OCI-LY1 (cell line): ENCODE results near the gene C2CD2L.

Experiments used
- H2AFZ ChIP-seq: fragments of 200-600 bp; sonication (generic), shearing (Covaris generic); 2 replicates; pipeline ENCODE4 v1.6.0; 2014; ENCODE audit warnings: antibody characterized with exemption, mild to moderate bottlenecking, low read length
- H3F3A ChIP-seq: fragments of 200-600 bp; sonication (generic), shearing (Covaris generic); 2 replicates; pipeline ENCODE4 v1.6.0; 2014; ENCODE audit warnings: mild to moderate bottlenecking, antibody characterized with exemption, low read length, moderate library complexity; ENCODE audit not compliant: insufficient read depth
- H3K27ac ChIP-seq: fragments of 200-600 bp; sonication (generic); 2 replicates; pipeline ENCODE4 v1.5.1; 2014; ENCODE audit warnings: low read length, mixed run types, mild to moderate bottlenecking, low read depth; ENCODE audit not compliant: poor library complexity, severe bottlenecking
- H3K27me3 ChIP-seq: fragments of 200-600 bp; sonication (generic); 2 replicates; pipeline ENCODE4 v1.6.0; 2014; ENCODE audit warnings: antibody characterized with exemption, mild to moderate bottlenecking, low read length, moderate library complexity; ENCODE audit not compliant: insufficient read depth
- H3K36me3 ChIP-seq: fragments of 200-600 bp; sonication (generic); 2 replicates; pipeline ENCODE4 v1.6.1; 2014; ENCODE audit warnings: mild to moderate bottlenecking, antibody characterized with exemption, low read length, moderate library complexity, mixed read lengths; ENCODE audit not compliant: insufficient read depth
- H3K4me1 ChIP-seq: fragments of 200-600 bp; sonication (generic); 2 replicates; pipeline ENCODE4 v1.5.1; 2014; ENCODE audit warnings: mild to moderate bottlenecking, low read length, moderate library complexity; ENCODE audit not compliant: insufficient read depth, severe bottlenecking
- H3K4me2 ChIP-seq: fragments of 200-600 bp; sonication (generic), shearing (Covaris generic); 2 replicates; pipeline ENCODE4 v1.6.1; 2014; ENCODE audit warnings: low read length
- H3K4me3 ChIP-seq: fragments of 200-600 bp; sonication (generic); 2 replicates; pipeline ENCODE4 v1.5.1; 2014; ENCODE audit warnings: low read length, low read depth, mild to moderate bottlenecking, mixed read lengths; ENCODE audit not compliant: poor library complexity, severe bottlenecking
- H3K79me2 ChIP-seq: fragments of 200-600 bp; shearing (Covaris generic); 2 replicates; pipeline ENCODE4 v1.6.1; 2016; ENCODE audit warnings: mixed run types, low read length, mixed read lengths; ENCODE audit not compliant: insufficient read depth
- H3K9ac ChIP-seq: fragments of 200-600 bp; sonication (generic), shearing (Covaris generic); 2 replicates; pipeline ENCODE4 v1.6.1; 2014; ENCODE audit warnings: mild to moderate bottlenecking, low read length, mixed read lengths
- H3K9me2 ChIP-seq: fragments of 200-600 bp; sonication (generic), shearing (Covaris generic); 2 replicates; pipeline ENCODE4 v1.6.1; 2014; ENCODE audit warnings: low read depth, mild to moderate bottlenecking, low read length, mixed read lengths
- H3K9me3 ChIP-seq: fragments of 200-600 bp; shearing (Covaris generic); 2 replicates; pipeline ENCODE4 v1.6.1; 2014; ENCODE audit warnings: low read length, mixed read lengths
- H4K20me1 ChIP-seq: fragments of 200-600 bp; sonication (generic), shearing (Covaris generic); 2 replicates; pipeline ENCODE4 v1.6.0; 2016; ENCODE audit warnings: mild to moderate bottlenecking, low read length; ENCODE audit not compliant: insufficient read depth
- CTCF ChIP-seq: fragments of 200-600 bp; sonication (generic), shearing (Covaris generic); IDR thresholded peaks from 2 replicates; pipeline ENCODE4 v1.5.1; 2017; ENCODE audit warnings: mild to moderate bottlenecking, antibody characterized with exemption, low read length, moderate library complexity, mixed read lengths
- EZH2 ChIP-seq: fragments of 200-600 bp; sonication (generic), shearing (Covaris generic); IDR thresholded peaks from 2 replicates; pipeline ENCODE4 v1.8.0; 2017; ENCODE audit warnings: borderline replicate concordance, mixed run types, mild to moderate bottlenecking, antibody characterized with exemption, low read length, moderate library complexity, mixed read lengths

Gene C2CD2L

GRCh38 chr11:119077839-119078238 lies 29.3 kb upstream of the C2CD2L start:
- Histone ChIP-seq H3K9me2 (no peaks in the 10 kb centered on the region), H3K36me3 (peaks cover 70% of the 10 kb centered on the region), H3K27me3 (no peaks in the 10 kb centered on the region), H3K4me2 (no peak overlapping the region), H2AFZ (no peak overlapping the region), H3K27ac (no peak overlapping the region), H3F3A (no peaks in the 10 kb centered on the region), H3K4me3 (no peak overlapping the region), H3K9ac (no peak overlapping the region), H4K20me1 (no peaks in the 10 kb centered on the region), H3K79me2 (no peaks in the 10 kb centered on the region), H3K9me3 (no peaks in the 10 kb centered on the region), H3K4me1 (no peaks in the 10 kb centered on the region)
- TF ChIP-seq EZH2 (no peak), CTCF (no peak)

GRCh38 chr11:119078675-119079420 lies 28.3 kb upstream of the C2CD2L start:
- Histone ChIP-seq H3K4me3 (no peak overlapping the region), H3K9ac (no peak overlapping the region), H3K4me1 (no peaks in the 10 kb centered on the region), H3K9me3 (no peaks in the 10 kb centered on the region), H3K4me2 (no peak overlapping the region), H4K20me1 (no peaks in the 10 kb centered on the region), H3K9me2 (no peaks in the 10 kb centered on the region), H2AFZ (no peak overlapping the region), H3F3A (no peaks in the 10 kb centered on the region), H3K27me3 (no peaks in the 10 kb centered on the region), H3K36me3 (peaks cover 60% of the 10 kb centered on the region), H3K79me2 (no peaks in the 10 kb centered on the region), H3K27ac (no peak overlapping the region)
- no peak for TF ChIP-seq EZH2
- TF ChIP-seq CTCF: no peak

GRCh38 chr11:119081682-119082260 lies 25.4 kb upstream of the C2CD2L start:
- TF ChIP-seq CTCF (no peak), EZH2 (no peak)
- no peak overlapping the region for H3K27ac ChIP-seq
- H3K4me2 ChIP-seq: no peak overlapping the region
- no peaks in the 10 kb centered on the region for H4K20me1 ChIP-seq
- H3F3A ChIP-seq: no peaks in the 10 kb centered on the region
- H3K36me3 ChIP-seq: peaks cover 53% of the 10 kb centered on the region
- H3K9ac ChIP-seq: no peak overlapping the region
- peaks cover 9% of the 10 kb centered on the region; the same call in 1 of the 2 replicates for H3K79me2 ChIP-seq
- H2AFZ ChIP-seq: no peak overlapping the region
- no peaks in the 10 kb centered on the region for H3K9me3 ChIP-seq
- H3K9me2 ChIP-seq: no peaks in the 10 kb centered on the region
- no peak overlapping the region for H3K4me3 ChIP-seq
- peaks cover 15% of the 10 kb centered on the region for H3K4me1 ChIP-seq
- H3K27me3 ChIP-seq: no peaks in the 10 kb centered on the region
